ENCODE results near the gene SRGAP2C.
"Not testable (repeated sequence)": the region's sequence is repeated elsewhere in the genome, so short reads cannot be mapped to it uniquely, and the experiment has no call there.

GRCh38 chr1:121294205-121294570 is 109.4 kb downstream of the SRGAP2C start:
- not testable (repeated sequence) for TF ChIP-seq CTCF, POLR2AphosphoS5, POLR2A (IDR thresholded peaks at IDR 0.05)
